Activated CD8-positive, alpha-beta memory T cell treated with anti-CD3 and anti-CD28 coated beads for 1 hour (primary cell): ENCODE data around the gene LITAFD.
"Not testable (repeated sequence)": the region's sequence is repeated elsewhere in the genome, so short reads cannot be mapped to it uniquely, and the experiment has no call there.

ENCODE experiments used
- DNase-seq, 2 donors: peaks; one replicate each; pipeline ENCODE4 v3.0.0-alpha.2; 2020; ENCODE audit warnings: low read depth in 1 of 2; ENCODE audit errors: extremely low read depth in 1 of 2

The LITAFD gene

DNA sequence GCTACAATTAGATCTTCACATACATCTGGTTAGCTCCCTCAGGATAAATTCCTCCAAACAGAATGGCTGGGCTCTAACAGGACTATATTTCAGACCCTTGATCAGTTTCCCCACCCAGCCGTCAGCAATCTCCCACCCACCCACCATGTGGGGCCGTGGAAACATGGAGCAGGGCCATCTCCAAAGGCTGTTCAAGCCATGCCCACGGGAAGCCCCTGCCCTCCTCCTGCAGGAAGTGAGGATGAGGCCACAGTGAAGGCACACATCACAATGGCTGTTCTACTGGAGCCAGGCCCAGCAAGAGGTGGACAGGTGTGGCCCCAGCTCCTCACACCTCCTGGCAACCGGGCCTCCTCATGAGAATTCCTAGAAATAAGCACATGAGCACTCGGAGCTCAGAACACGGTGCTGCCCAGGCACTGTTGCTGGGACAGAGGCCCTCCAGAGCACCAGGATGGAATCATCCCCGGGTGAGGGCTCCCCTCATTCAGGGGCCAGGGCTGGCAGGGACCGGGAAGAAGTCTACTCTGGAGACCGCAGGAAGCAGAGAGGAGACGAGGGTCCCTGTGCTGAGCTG, at the start of gene LITAFD:
TSS of gene LITAFD (plus strand) at position 311 of the 577 bp plus-strand sequence. CDS start 2,005 bp downstream, outside the sequence.
- DNase-seq: no peak

DNA sequence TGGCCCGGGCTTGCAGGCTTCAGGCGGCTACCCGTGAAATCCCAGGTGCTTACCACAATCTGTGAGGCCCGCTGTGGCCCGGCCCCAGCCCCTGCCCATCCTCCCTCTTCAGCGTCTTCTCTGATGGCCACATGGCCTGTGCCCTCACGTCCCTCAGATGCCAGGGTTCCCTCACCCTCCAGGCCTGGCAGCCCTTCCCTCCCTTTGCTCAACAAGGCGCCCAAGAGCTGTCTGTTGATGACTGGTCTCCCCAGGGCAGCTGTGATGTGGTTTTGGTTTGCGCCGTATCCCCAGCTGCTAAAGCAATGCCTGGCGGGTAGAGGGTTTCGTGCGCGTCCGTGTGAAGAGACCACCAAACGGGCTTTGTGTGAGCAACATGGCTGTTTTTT, 49.4 kb upstream of the LITAFD start:
- DNase-seq: no peak

DNA sequence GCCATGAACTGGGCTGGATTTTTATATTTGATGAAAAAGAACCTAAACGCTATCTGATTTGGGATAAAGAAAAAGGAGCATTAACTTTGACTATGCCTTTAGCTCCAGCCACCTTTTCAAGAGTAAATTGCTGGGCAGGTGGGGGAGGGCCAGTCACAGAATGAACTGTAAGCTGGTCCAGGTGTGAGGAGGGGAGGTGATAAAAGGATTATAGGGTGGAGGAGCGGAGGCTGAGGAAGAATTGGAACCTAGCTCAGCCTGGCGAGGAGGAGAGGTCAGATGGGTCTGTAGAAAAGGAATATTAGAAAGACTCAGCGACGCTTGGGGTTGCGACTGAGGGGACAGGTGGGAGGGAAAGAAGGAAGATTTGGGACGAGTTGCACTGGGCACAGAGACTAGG, 45.4 kb upstream of the LITAFD start:
- not testable (repeated sequence) for DNase-seq

DNA sequence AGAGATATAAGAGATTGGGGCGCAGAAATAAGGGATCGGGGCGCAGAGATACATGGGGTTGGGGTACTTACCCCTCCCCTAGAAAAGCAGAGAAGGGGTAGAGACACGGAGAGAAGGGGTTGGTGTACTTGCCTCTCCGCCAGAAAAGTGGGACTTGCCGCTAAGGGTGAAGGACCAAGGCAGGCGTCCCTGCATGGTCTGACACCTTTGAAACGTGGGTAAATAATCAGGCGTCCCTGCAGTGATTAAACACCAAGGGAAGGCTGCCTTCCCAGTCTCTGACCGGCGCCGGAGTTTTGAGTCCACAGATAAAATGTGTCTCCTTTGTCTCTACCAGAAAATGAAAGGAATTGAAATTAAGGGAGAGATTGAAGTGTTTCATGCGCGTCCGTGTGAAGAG, 44.6 kb upstream of the LITAFD start:
- not testable (repeated sequence) for DNase-seq

DNA sequence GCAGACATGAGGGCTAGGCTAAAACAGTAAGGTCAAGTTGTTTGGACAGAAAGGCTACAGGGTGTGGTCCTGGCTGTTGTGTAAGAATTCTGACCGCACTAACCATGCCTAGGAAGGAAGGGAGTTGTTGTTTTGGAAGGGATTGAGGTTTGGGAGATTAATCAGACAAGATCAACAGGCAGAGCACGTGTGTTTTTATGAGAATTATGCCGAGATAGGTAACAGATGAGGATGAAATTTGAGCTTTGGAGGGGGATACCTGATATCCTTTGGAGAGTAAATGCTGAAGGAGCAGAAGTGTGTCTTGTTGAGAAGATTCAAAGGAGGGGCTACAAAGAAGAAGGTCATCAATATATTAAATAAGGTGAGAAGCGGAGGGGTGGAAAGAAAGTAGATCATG, 40.1 kb upstream of the LITAFD start:
- DNase-seq: not testable (repeated sequence)

DNA sequence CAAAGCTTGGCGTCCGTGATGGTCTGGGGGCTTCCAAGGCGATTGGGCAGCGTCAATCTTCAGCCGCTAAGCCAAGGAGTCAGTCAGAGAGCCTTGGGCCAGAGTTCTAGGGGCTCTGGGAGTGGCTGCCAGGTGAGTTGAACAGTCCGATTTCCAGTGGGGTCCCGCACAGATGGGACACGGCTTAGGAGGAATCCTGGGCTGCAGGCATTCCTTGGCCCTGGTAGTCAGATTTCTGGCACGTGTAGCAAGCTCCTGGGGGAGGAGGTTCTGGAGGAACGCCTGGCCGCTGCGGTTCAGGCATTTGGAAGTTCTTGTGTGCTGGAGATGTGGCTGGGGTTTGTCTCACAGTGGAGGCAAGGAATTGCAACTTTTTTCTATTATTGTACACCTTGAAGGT, 38.9 kb upstream of the LITAFD start:
- not testable (repeated sequence) for DNase-seq

DNA sequence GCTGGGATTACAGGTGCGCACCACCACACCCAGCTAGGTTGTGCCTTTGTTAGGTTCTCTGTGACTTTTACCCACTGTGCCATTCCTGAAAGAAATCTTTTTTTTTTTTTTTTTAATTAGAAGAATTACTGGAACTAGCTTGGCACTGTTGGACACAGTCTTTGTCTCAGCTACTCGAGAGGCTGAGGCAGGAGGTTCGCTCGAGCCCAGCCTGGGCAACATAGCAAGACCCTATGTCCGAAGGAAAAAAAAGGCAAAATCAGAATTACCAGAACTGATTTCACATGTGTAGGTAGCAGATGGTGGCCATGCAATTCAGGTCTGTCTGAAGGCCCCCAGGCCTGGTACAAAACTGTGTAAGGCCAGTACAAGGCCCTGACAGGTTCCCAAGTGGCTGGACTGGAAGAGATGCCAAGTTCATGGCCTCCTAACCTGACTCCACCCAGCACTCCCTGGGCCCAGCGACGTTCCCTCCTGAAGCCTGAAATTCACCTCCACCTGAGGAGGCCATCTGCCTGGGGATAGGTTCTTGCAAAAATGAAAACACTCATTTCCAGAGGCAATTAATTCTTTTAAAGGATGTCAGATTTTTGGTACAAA, 36.4 kb upstream of the LITAFD start:
- no peak for DNase-seq

DNA sequence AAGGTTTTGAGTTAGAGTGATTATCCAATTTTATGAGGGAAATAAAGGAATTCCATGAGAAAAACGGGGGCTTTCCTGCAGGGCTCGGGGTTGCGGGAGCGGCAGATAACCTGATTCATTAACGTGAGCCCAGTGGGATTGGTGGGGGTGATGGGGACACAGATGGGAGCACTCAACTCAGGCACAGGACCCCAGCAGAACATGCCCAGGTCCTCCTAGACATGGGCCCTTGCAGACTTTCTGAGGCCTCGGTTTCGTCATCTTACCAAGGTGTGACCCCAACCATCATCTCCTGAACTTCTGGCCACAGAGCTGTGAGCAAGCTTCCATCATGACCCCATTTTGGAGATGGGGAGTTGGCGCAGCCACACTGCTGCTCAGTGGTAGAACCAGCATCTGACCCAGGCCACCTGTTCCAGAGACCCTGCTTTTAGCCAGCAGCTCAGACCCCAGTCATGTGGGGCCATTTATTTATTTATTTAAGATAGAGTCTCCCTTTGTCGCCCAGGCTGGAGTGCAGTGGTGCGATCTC, 35.7 kb upstream of the LITAFD start:
- DNase-seq: no peak

DNA sequence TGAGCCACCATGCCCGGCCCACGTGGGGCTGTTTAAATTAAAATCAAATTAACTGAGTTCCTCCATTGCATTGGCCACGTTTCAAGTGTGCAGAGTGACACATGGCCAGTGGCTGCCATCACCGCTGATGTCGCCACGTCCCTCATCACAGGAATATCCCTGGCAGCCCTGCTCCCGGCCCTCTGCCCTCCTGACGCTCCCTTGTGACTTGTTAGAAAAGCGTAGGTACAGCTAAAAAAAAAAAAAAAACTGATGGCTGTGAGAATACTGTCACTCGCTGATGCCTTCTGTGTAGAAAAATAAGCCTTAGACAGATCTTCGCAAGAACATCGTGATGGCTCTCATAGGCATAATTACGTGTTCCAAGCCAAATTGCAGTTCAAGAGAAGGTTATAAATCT, 35.0 kb upstream of the LITAFD start:
- no peak for DNase-seq

DNA sequence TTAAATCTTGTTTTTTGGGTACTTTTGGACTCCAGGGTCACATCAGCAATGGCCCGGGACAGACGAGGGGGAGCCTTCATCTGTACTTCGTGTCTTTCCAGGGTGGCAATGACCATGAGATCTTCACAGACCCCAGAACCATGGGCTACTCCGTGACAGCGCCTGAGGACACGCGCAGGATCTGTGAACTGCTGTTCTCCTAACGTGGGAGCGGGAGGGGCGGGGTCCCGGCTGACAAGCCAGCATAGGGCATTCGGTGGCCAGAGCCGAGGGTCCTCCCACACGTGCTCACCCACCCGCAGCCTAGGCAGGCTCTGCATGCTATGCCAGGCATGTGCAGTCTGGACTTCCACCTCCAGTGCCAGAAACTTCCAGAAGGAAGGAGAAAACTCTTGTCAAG, 34.5 kb upstream of the LITAFD start:
- no peak for DNase-seq

DNA sequence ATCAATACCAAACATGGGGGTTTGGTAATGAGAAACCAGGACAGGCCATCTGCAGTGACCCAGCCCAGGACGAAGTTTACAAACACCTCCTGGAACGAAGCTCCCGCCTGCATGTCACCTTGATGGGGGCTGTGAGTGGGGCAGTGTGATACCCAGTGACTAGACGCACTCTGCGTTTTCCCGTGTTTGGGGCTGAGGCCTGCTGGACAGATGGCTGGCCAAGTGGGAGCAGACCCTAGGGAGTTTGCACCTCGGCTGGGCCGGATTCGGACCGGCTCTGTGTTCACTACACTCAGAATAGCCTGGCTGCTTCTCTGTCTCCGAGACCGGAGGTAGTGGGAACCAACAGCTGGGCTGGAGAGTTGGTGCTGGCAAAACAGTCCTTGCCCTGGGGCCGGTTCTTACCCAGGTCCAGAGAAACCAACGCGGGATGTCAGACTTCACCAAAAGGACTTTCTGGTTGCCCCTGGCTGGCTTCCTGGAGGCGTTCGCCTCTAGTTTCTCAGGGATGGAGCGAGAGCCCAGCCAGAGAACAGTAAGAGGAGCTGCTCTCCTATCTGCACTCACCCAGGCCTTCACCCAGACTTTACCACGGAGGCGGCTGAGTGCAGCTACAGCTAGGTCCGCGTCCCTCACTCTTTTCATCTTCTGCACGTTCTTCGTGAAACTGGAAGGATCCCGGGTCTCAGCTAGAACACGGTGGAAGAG, 33.8 kb upstream of the LITAFD start:
- DNase-seq: no peak

DNA sequence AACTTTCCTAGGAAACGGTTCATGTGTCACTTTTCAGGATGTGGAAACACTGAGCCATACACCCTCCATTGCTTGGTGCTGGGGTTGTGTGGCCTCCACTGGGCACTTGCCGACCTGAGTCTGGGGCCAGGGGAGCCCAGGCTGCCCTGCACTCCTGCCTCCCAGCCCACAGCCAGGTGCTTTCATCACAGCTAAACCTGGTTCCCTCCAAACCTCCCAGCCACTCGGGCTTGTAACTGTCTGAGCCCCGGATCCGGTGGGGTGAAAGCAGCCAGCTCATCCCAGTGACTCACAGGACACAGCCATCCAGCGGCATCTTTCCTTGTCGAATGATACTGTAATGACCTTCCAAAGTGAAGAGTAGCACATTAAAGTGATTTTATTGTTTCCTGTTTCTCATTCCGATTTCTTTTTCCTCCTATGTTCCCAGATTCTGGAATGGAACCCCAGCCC, 33.2 kb upstream of the LITAFD start:
- DNase-seq: no peak

DNA sequence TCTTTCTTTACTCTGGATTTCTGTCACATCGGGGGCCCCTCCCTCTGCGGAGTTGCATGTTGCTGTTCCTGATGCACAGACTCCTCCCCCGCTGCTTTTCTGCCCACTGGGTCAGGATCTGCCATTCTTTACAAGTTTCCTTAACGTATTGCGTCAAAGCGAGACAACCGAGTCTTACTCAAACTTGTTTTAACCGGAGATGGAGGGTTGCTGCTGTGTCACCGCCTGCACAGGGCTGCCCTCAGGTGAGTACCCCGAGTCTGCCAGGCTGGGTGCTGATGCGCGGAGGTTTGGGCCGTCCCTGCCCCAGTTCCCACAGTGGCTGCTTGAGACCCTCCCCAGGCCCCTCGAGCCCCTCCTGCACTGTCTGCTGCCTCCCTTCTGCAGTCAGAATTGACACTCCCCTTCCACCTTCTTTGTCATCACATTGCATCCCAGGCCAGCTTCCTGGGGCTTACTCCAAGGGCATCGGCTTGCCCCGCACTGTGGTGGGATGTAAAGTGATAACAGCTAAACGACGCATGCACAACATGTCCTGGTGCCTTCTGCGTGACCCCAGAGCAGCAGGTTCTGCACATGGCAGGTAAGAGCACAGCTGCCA, 32.6 kb upstream of the LITAFD start:
- DNase-seq: no peak

DNA sequence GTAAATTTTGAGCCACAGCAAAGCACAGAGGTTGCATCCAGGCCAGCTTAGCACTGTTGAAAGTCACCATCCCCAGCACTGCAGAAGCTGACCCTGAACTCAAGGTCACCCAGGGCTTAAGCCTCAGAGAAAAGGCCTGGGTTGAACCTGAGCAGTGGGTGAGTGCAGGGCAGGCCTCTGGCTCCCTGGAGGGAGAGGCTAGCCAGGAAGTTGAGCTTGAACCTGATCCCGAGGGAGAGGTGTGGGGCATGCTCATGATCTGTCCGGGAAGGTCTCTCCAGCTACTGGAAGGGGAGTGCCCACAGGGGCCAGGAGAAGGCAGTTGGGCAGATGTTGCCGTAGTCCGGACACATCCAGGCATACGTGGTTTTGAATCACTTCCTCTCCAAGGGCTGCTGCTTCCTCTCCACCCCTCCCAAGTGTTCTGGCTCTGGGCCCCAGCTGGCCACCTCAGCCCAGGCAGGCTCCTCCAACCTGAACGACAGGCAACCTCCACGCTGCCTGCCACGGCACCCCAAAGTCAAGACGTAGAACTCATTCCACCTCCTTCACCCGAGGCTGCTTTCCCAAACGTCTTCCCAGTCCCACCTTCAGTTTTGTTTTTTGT, 31.8 kb upstream of the LITAFD start:
- no peak for DNase-seq

DNA sequence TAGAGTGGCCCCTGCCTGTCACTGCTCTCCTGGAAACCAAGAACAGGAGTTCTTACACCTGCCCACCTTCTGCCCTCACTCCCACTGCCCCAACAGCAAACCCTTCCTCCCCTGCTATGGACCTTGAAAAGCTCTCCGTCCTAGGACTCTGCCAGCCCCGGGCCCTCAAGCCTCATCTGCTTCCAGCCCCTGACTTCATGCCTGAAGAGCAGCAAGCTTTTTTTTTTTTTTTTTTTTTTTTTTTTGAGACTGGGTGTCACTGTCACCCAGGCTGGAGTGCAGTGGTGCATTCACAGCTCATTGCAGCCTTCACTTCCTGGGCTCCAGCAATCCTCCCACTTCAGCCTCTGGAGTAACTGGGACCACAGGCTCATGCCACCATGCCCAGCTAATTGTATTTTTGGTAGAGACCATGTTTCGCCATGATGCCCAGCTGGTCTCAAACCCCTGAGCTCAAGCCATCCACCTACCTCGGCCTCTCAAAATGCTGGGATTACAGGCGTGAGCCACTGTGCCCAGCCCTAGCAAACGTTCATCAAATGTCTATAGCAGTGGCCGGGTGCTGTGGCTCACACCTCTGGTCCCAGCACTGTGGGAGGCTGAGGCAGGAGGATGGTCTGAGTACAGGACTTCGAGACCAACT, 30.3 kb upstream of the LITAFD start:
- no peak for DNase-seq

DNA sequence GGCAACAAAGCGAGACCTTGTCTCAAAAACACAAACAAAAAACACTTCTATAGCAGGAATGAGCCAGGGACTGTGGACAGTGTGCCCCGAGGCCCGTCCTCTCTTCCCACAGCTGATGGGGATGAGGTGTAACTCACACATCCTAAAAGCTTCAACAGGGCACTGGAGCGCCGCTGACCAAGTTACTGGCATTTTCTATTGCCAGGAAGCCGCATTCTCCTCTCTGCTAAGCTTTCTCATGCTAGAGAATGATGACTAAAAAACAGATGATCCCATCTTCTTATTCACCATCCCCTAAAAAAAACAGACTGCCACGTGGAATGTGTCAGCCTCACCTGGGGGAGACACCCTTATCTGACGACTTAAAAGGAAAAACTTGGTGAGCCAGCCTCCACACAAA, 29.6 kb upstream of the LITAFD start:
- DNase-seq: no peak

DNA sequence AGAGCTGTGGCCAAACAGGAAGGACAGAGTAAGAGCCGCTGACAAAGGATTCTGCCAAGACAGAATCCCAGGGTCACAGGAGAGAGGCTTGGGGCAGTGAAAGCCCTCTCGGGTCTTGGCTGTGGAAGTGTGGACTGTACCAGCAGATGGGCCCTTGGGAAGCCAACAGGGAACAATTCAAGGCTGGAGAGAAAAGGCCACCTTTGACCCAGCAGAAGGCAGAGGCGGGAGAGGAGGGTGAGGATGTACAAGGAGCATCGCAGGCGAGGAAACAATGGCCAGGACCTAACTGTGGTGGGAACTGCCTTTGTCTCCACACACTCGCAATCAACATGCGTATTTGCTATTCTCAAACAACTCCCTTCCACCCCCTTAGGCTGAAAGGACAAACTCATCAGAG, 29.0 kb upstream of the LITAFD start:
- DNase-seq: no peak

DNA sequence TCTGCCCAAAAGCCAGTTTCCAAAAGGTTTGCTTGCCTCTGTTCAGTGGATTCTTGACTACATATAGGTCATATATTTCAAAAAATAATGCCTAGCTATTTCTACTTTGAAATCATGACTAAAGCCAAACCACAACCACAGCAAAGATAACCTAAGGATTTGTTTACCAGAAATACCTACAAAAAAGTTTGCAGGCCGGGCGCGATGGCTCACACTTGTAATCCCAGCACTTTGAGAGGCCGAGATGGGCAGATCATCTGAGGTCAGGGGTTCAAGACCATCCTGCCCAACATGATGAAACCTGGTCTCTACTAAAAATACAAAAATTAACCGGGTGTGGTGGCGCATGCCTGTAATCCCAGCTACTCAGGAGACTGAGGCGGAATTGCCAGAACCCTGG, 28.5 kb upstream of the LITAFD start:
- DNase-seq: no peak

DNA sequence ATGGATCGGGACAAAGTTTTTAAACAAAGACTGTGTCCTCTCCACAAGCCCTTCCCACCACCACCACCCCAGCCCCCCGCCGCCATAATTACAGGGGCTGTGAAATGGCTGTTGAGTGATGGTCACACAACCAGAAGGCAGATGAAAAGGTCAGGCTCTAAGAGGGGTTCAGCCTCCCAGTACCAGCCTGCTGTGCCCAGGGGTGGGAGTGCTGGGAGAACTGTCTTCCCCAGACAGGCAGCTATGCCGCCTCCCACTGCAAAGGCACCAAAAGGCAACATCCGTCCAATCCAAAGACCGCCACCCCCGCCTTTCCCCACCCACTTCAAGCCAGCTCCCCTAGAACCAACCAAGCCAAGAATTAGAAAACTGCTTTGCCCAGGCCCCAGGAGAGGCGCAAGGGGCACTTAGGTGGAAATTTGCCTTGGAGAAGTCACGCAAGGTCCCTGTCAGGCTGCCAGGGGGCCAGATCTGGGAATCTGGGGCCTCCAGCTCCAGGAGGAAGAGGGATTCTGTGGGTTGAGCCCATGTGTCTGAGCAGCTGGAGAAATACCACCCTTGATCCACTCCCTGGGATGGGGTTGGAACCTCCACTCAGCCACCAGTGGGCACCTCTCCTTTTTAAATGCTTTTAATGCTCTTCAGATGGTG, 27.7 kb upstream of the LITAFD start:
- no peak for DNase-seq

DNA sequence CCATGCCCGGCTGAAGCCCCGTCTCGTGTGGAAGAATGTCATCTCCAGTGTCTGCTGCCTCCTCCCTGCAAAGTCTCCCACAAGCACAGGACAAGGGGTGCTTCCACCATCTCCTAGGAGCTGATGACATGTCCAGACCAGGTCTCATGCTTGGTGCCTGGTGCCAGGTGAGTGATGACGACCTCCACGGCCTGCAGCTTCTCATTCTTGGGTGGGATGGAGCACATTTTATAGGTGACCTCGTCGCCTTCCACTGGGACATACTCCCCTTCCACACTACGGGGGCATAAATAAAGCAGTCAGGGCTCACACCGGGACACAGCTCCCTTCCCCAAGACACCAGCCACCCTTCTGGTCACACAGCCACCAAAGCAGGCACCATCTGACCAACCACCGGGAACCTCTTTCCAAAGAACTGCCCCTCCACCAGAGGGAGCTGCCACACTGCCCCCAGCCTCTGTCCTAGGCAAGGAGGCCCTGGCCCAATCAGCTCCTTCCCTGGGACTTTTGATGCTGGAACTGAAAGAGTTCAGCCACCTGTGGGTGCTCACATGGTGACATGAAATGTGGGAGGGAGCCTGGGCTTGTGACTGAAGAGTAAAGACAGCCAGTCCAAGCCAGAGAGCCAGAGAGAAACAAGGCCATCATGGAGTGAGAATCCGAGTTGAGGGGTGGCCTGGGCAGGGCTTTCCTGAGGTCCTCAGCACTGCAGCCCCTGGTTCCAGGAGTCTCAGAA, 26.9 kb upstream of the LITAFD start:
- no peak for DNase-seq
